Measurements from ENCODE around the gene CDK14.

Gene CDK14

GRCh38 chr7:91034459-91035368 is 438.6 kb downstream of the CDK14 start:
- DNase-seq: peak; percentile 87

- no peak for DNase-seq
Observed at GRCh38 chr7:91039033-91039432, 442.9 kb downstream of the CDK14 start.

GRCh38 chr7:91041141-91041540 is 445.0 kb downstream of the CDK14 start:
- DNase-seq: no peak

- DNase-seq: no peak
Observed at GRCh38 chr7:91041901-91042484, 445.9 kb downstream of the CDK14 start.

GRCh38 chr7:91043186-91043585 is 447.1 kb downstream of the CDK14 start:
- no peak for DNase-seq

- DNase-seq: no peak
Observed at GRCh38 chr7:91043924-91044645, 448.0 kb downstream of the CDK14 start.

GRCh38 chr7:91045606-91046005 is 449.5 kb downstream of the CDK14 start:
- DNase-seq: no peak

GRCh38 chr7:91046322-91047089 is 450.4 kb downstream of the CDK14 start:
- no peak for DNase-seq

- no peak for DNase-seq
Observed at GRCh38 chr7:91047636-91048035, 451.5 kb downstream of the CDK14 start.

GRCh38 chr7:91050677-91051076 is 454.6 kb downstream of the CDK14 start:
- DNase-seq: no peak

- DNase-seq: no peak
Observed at GRCh38 chr7:91051966-91052365, 455.8 kb downstream of the CDK14 start.

- DNase-seq: no peak
Observed at GRCh38 chr7:91054374-91054773, 458.3 kb downstream of the CDK14 start.

GRCh38 chr7:91055219-91055618 is 459.1 kb downstream of the CDK14 start:
- no peak for DNase-seq

GRCh38 chr7:91062713-91063112 is 466.6 kb downstream of the CDK14 start:
- DNase-seq: no peak

GRCh38 chr7:91064052-91064451 is 467.9 kb downstream of the CDK14 start:
- DNase-seq: no peak

GRCh38 chr7:91064938-91065337 is 468.8 kb downstream of the CDK14 start:
- DNase-seq: no peak

GRCh38 chr7:91066627-91067026 is 470.5 kb downstream of the CDK14 start:
- no peak for DNase-seq

- DNase-seq: no peak
Observed at GRCh38 chr7:91067242-91067641, 471.1 kb downstream of the CDK14 start.

GRCh38 chr7:91068136-91068795 is 472.1 kb downstream of the CDK14 start:
- DNase-seq: no peak

- DNase-seq: no peak
Observed at GRCh38 chr7:91069146-91069545, 473.0 kb downstream of the CDK14 start.

- no peak for DNase-seq
Observed at GRCh38 chr7:91079487-91079886, 483.4 kb downstream of the CDK14 start.

- DNase-seq: no peak
Observed at GRCh38 chr7:91080351-91080750, 484.2 kb downstream of the CDK14 start.

Data from SHP77 treated with DMSO at 0.1 percent for 48 hours (cell line).